Adipose tissue (tissue), 3 donors: ENCODE data around the gene NKX1-1. TPM values are rescaled to one million over a fixed set of nuclear protein-coding genes. Genes with fewer than 3 reads are reported as not detected.

Source experiments
- H3K27ac ChIP-seq: one replicate; pipeline ENCODE4 v1.5.1; 2013; ENCODE audit warnings: low read depth, low read length
- WGBS, 3 donors: extraction: QIAGEN DNeasy Blood & Tissue Kit; methylation state at CpG; one replicate each; pipeline ENCODE4 v1.1.7; 2013; 5-methylcytosine and 5-hydroxymethylcytosine counted together
- polyA plus RNA-seq, 3 donors: library from polyadenylated mRNA; stranded (reverse); fragments of 200-250 nt; gene quantifications; one replicate each; pipeline ENCODE4 v1.2.3, GENCODE V29; 2013
- donor health status: healthy with polysubstance abuse.
- donor health status: Bipolar disorder and iron deficiency.
- donor health status: healthy.

Gene NKX1-1
- polyA plus RNA-seq, 3 donors, result not detected

DNA sequence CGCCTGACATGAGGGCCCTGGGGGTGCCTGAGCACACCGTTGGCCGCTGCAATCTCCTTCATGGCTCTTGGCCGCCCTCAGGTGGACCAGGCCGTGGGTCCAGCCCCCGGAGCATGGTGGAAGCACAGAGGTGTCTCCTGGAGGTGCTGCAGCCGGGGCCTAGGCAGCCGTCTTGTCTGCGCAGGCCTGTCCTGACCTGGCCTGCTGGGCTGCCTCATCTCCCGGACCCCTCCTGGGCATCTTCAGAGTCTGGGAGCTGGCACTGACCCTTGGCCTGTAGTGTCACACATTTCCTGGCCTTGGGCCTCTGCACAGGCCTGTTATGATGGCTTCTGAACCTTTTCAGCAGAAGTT is 38.3 kb downstream of the NKX1-1 start:
- H3K27ac ChIP-seq, result no peak overlapping the region
- WGBS, 3 donors, result 85 to 98% (median 86%) methylated on average over 10 of the region's 10 CpGs

DNA sequence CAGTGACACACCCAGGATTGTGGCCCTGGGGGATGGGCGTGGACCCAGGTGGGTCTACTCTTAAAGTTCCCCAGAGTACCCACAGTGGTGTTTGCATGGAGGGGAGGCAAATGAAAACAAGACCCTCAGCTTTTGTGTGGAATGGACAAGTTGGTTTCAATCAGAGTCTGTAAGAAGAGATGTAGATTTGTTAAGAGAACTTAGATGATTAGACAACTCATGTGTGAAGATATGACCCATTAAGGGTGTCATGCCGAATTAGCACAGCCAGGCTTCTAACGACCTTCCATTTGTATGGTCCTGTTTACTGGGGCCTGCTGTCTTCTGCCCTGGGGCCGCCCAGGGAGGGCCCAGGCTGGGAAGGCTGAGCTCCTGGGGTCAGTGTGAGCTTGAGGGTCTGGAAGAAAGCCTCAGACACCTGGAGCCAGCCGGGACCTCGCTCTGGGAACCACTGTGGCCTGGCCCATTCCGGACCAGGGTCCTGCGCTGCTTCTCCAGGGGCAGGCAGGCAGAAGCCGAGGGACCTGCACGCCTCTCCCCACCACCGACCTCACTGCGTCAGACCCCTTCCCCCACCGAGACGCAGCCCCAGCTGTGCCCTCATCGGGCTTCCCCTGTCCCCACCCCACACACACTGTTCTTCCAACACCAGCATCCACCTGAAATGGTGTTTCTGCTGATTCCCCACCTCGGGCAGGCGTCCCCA is 38.9 kb downstream of the NKX1-1 start:
- WGBS, 3 donors, result 93 to 96% (median 95%) methylated on average over 17 of the region's 17 CpGs
- H3K27ac ChIP-seq, result no peak overlapping the region

DNA sequence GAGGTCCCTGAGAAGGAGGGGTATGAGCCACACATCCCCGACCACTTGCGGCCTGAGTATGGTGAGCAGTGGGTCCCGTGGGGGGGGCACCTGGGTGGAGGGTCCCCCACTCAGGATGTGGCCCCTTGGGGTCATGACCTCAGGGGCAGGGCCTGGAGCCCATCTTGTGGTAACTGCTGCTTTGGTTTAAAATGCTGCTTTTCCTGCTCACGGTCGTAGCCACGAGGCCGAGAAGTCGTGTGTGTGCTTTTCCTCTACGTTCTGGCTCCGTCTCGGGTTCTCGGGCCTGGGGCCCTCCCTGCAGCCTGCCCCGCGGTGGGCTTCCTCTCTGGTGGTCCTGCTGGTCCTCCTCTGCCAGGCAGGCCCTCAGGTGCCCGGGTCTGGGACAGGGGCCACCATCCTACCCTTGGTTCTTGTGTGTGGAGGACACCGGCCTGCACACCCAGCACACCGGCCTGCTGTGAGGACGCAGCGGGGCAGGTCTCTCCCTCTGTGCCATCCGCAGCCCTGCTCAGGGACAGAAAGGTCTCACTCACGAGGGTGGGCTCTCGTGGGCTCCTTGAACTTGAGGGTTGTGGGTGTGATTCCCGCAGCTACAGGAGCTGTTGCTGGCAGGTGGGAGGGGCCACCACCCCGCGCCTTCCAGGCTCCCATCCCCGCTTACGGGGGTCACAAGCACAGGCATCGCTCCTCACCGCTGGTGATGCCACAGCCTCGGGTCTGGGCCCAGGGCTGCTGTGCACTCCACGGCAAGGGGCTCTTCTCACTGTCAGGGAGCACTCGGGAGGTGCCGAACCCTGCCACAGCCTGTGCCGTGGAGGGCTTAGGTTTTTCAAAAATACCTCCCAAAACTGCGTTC is 39.6 kb downstream of the NKX1-1 start:
- H3K27ac ChIP-seq, result no peak overlapping the region
- 95 to 96% (median 96%) methylated on average over 35 of the region's 35 CpGs for WGBS, 3 donors

DNA sequence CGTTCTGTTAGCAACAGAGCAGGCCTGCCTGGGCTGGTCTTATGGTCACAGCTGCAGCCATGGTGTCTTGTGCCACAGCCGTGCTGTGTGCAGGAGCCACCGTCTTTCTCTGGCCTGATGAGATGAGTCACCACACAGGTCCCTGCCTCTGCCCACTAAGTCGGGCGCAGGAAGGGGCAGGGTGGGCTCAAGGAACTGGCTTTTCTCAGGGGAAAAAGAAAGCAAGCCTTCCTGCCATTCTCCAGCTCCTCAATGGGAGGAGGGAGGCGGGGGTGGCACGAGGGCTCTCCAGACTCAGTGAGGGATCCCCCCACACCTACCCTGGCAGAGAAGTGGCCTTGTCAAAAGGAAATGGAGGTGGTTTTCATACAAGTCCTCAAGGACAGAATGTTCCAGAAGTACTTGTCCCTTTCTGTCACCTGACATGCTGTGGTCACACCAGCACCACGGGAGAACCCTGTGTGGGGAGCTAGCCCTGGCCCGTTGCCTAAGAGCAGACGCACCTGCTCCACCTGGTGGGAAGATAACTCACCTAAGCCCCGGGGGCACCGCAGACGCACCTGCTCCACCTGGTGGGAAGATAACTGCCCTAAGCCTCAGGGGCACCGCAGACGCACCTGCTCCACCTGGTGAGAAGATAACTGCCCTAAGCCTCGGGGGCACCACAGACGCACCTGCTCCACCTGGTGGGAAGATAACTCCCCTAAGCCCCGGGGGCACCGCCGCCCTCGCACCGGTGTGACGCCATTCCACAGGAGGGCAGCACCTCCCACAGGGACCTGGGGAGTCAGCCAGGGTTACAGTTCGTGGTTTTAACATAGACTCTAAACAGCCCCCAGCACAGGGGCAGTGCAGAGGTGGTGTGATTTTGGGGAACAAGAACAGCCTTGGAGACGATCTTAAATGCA is 40.7 kb downstream of the NKX1-1 start:
- H3K27ac ChIP-seq, result no peak overlapping the region
- 67 to 85% (median 85%) methylated on average over 25 of the region's 25 CpGs for WGBS, 3 donors

DNA sequence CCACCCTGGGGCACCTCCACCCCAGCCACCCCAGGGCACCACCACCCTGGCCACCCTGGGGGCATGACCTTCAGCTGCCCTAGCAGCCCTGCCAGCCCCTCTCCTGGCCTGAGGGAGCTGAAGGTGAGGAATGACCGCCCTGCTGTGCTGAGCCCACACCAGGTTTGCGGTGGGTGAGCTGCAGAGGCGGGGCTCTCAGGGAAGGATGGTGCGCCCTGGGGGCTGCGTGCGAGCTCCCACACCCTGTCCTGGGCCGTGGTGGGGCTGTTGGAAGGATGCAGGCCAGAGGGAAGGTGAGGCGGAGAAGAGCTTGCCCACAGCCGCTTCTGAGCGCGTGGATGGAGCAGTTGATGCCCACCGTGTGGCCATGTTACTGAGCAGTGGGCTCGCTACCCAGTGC is 41.5 kb downstream of the NKX1-1 start:
- H3K27ac ChIP-seq, result no peak overlapping the region
- 94 to 98% (median 96%) methylated on average over 12 to 13 of the region's 13 CpGs for WGBS, 3 donors

DNA sequence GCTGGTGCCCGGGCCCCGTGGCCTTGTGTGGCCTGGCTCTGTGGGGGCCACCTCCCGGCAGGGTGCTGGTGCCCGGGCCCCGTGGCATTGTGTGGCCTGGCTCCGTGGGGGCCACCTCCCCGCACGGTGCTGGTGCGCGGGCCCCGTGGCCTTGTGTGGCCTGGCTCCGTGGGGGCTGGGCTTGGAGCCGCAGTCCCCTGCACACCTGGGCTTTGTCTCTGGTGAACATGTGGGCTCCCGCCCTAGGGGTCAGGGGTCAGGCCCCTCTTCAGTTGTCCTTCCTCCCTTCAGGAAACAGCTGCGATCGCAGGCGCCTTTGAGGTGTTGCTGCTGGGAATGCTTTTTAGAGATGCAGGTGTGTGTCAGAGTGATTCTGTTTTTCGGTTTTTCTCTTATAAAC is 42.0 kb downstream of the NKX1-1 start:
- WGBS, 3 donors, result 84 to 93% (median 87%) methylated on average over 13 to 17 of the region's 18 CpGs
- H3K27ac ChIP-seq, result no peak overlapping the region

DNA sequence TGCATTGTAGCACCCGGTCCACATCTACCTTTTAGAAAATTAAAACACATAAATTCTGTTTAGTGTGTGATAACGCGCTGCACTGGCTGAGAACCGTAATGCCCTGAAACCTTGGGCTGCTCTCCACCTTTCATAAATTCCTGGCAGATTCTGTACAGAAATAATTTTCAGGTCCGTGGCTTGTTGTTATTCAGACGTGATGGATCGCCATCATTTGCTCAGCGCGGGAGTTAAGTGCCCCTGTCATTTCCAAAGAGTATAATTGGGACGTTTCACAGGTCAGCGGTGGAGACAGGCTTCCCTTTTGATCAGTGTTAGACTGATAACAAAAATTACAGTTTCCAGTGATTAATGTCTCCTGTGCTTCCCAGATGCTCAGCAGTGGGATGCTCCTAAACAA is 42.7 kb downstream of the NKX1-1 start:
- 88 to 90% (median 88%) methylated on average over 11 of the region's 11 CpGs for WGBS, 3 donors
- H3K27ac ChIP-seq, result no peak overlapping the region

DNA sequence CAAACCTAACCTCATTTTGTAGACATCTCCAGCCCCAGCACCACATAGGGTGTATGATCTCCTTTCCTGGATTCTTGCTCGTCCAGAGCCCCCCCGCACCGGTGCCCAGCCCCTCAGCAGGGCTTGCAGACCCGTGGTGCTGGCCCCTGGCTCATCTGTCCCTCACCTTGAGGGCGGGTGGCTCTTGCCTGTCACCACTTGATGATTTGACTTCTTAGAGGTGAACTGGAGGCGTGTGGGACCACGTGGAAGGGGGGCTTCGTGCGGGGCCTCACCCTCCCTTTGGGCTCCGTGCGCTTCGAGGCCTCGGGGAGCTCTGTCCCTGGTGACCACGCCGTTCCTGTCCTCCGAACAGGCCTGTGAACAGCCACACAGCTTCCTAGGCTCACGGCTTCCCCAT is 43.7 kb downstream of the NKX1-1 start:
- H3K27ac ChIP-seq, result no peak overlapping the region
- WGBS, 3 donors, result 92 to 95% (median 93%) methylated on average over 17 of the region's 17 CpGs

DNA sequence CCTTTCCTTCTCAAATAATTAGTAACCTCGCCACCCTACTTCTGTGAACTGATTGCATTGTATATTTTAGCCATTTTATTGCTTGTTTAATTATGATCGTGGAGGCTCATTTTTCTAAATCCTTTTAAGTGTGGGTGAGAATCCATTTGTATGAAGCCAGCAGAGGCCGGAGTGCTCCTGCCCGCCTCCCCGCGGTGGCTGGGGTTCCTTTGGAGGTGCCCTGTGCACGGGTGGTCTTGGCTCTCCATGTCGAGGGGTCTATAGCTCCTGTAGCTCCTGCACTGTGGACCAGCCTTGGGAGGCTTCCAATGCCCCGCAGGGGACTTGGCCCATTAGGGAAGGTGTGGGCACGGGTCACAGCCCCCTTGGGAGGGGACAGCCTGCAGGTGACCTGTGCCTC is 44.2 kb downstream of the NKX1-1 start:
- H3K27ac ChIP-seq, result no peak overlapping the region
- 90 to 93% (median 90%) methylated on average over 10 of the region's 10 CpGs for WGBS, 3 donors

DNA sequence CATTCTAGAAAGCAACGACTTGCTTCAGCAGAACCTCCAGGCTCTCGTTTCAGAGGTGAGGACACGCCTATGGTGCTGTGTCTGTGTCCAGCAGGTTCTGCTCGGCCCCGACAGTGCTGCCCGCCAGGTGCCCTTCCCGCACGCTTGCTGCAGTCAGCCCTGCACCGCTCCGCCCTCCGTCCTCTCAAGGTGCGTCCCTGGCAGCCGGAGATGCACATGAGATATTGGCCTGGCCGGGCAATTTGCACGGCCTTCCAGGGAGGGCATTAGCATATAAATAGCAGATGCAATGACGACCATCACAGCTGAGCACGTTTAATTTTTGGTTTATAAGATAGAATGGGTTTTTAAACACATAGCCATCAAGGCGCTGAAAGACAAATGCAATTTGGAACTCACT is 44.8 kb downstream of the NKX1-1 start:
- 87 to 94% (median 87%) methylated on average over 18 of the region's 18 CpGs for WGBS, 3 donors
- H3K27ac ChIP-seq, result no peak overlapping the region

DNA sequence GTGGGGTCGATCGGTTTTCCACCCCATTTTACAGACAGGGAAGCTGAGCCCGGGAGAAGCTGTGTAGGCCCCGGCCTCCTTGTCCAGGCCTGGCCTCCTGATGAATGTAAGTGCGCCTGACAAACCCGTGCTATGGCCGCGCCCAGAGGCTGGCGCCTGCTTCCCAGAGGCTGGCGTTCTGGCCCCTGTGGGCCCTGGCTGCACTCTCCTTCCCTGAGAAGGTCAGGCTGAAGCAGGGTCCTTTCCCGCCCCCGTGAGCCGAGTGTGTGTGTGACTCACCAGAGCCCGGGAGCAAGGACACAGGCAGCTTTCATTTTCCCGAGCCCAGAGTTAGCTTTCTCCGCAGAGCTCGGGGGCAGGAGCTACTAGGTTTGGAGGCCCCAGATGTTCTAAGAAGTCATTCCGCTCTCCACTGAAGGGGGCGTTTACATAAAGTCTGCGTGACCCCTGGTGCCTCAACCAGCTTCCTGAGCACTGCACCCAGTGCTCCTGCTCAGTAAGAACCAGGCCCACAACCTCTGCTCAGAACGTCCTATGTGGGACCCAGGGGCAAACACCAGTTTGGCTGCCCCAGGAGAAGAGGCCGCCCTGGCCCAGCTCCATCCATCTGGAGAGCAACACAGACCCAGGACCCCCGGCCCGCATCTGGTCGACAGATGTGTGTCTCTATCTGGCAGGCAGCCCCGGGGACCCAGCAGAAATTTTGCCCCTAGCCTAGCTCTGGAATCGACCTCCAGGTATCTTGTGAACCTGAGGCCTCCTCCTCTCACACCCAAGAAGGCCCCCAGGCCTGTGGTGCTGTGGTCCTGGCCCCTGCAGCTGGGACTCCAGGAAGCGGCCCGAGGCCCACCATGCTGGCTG is 45.6 kb downstream of the NKX1-1 start:
- H3K27ac ChIP-seq, result no peak overlapping the region
- WGBS, 3 donors, result 78 to 89% (median 85%) methylated on average over 29 of the region's 29 CpGs

DNA sequence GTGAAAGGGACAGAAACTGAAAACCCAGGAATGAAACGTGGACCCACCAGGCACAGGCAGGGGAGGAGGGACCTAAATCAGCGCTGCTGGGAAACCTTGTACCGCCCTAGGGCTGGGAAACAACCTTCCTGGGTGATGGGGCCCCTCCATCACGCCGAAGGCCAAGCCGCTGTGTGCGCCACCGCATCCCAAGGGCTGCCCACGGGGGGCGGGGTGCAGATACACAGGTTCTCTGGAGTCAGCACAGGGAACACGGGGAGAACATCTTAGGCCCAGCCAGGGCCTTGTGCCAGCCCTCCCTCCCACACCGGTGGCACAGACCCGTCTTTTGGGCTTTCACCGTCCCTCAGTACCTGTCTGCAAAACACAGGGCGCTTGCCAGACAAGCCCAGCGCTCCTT is 46.3 kb downstream of the NKX1-1 start:
- 87 to 92% (median 91%) methylated on average over 16 of the region's 16 CpGs for WGBS, 3 donors
- H3K27ac ChIP-seq, result no peak overlapping the region

DNA sequence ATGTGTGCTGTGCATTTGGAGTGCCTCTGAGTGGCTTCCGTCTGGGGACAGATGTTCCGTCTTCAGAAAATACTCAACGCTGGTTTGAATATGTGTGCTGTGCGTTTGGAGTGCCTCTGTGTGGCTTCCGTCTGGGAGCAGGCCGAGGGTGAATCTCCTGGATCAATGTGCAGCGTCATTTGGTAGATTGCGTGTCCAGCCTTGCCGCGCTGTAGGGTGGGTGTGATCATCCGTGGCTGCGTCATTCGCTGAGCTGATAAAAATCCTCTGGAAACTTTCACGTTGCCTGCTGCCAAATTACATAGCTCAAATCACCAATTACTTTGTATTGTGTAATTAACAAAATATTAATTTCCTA is 47.1 kb downstream of the NKX1-1 start:
- no peak overlapping the region for H3K27ac ChIP-seq
- 86 to 95% (median 87%) methylated on average over 14 of the region's 14 CpGs for WGBS, 3 donors

DNA sequence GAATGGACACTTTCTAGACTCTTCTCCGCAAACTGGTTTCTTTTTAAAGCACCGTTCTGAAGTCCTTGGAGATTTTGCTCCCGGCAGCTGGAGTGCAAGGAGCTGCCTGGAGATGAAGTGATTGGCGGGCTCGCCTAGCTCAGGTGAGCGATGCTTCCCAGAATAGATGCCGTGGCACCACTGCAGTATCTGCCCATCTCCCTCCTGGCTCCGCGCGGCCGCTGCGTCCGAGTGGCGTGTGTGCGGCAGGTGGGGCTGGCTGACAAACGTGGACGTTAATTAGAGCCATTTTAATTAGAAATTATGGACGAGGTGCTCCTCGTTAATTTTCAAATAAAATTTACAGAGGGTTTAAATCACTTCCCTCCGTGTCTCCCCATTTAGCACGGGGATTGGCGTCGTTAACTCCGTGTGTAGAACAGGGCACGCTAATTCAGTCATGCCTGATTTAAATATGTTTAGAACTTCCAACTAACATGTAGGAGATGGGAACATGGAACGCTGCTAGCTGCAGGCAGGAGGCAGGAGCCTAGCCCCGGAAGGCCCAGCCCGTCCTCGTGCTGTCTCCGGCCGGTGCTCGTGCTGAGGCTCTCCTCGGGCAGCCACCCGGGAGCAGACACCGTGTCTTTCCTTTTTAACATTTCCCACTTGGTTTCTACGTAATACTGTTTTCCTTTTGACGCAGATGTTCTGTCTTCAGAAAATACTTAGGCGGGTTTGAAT is 47.7 kb downstream of the NKX1-1 start:
- 93 to 96% (median 95%) methylated on average over 38 of the region's 38 CpGs for WGBS, 3 donors
- H3K27ac ChIP-seq, result no peak overlapping the region

DNA sequence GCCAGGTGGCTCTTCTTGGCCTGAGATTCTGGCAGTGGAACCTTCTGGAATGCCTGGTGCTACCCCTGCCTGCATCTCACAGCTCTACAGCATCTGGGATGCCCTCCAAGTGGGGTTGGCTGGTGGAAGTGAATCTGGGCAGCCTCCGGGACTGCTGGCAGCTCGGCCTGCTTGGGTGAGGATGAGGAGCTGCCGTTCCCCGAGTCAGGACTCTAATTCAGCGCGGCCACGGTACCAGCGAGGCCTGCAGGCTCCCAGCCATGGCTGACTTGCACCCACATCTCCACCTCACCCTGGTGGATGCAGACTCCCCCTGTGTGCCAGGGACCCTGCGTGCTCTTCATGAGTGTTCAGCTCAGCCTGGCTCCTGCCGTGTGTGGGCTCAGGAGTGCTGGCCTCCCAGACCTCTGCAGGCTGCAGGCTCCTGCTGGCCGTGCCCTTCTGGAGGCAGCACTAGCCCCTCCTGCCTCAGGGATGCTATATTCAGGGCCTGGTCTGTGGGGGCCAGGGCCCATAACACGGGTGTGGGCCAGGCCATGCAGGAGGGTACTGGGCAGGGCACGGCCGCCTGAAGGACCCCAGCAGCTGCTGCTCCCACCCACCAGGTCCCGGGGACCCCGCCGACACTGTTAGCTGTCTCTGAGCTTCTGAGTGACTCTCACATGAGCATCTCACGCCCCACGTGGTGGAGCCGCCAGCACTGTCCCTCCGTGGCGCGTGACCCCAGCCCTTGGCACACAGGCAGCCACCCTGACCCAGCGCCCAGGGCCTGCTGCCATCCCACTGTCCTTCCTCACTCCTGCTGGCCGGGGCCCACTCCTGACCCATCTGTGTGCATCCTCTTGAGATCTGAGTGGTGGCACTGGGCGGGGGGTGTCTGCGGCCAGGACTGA is 48.6 kb downstream of the NKX1-1 start:
- WGBS, 3 donors, result 94 to 96% (median 95%) methylated on average over 26 to 27 of the region's 27 CpGs
- H3K27ac ChIP-seq, result no peak overlapping the region

DNA sequence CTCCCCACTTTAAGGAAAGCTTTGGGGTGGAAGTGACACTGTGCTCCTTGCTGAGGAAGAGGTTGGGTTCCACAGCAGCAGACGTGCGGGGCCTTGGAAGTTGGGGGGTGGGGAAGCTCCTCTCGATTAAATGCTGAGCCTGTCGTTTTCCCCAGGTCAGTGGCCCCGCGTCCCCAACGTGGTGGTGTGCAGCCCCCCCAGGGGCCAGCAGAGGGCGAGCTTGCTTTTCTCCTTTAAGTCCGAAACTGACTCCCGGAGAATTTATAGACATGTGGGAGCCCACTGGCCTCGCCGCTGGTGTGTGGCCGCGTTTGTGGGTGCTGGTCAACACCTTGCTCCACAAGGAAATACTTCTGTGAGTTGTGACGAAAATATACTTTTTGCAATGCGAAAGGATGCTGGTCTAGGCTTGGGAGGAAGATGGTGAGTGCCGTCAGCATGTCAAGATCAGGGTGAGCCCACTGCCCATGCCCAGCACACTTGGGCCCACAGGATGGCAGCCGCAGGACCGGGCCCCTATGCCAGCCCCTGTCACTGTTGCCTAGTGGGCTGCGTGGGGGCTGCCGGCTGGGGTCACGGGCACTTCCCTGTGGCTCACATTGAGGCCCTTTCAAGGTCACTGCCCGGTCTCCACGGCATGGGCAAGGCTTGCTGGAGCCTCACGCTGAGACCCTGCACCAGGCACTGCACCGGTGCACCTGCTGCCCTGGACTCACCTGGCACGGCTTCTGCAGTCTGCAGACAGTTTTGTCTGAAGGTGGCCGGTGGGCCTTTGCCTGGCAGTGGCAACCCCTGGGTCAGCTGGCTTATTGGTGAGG is 49.9 kb downstream of the NKX1-1 start:
- WGBS, 3 donors, result 52 to 57% (median 56%) methylated on average over 28 of the region's 28 CpGs
- H3K27ac ChIP-seq, result no peak overlapping the region
